ENCODE measurements around the gene PACS2.

PACS2 gene

GRCh38 chr14:105350450-105351244, 36.1 kb downstream of the PACS2 start:
- TF ChIP-seq CTCF (IDR thresholded peaks at IDR 0.05): no peak

- TF ChIP-seq CTCF (IDR thresholded peaks at IDR 0.05): no peak
These were observed 36.9 kb downstream of the PACS2 start for GRCh38 chr14:105351410-105351809.

GRCh38 chr14:105351920-105352851, 37.6 kb downstream of the PACS2 start:
- peak; percentile 82 for TF ChIP-seq CTCF (IDR thresholded peaks at IDR 0.05)

GRCh38 chr14:105353136-105353535, 38.6 kb downstream of the PACS2 start:
- no peak for TF ChIP-seq CTCF (IDR thresholded peaks at IDR 0.05)

GRCh38 chr14:105354541-105354940, 40.0 kb downstream of the PACS2 start:
- TF ChIP-seq CTCF (IDR thresholded peaks at IDR 0.05): no peak

GRCh38 chr14:105355049-105355575, 40.6 kb downstream of the PACS2 start:
- no peak for TF ChIP-seq CTCF (IDR thresholded peaks at IDR 0.05)

- TF ChIP-seq CTCF (IDR thresholded peaks at IDR 0.05): no peak
These were observed 41.5 kb downstream of the PACS2 start for GRCh38 chr14:105355850-105356604.

All from LNCAP (cell line).